Measurements from ENCODE around the gene TMOD1. TPM values are rescaled to one million over a fixed set of nuclear protein-coding genes. Genes with fewer than 3 reads are reported as not detected.

Gene TMOD1
- total and polyA plus RNA-seq, 3 donors from 2014 or later: 3.9 to 7.8 (median 3.9) TPM

- 30% methylated on average over 15 of the region's 15 CpGs for whole genome bisulfite sequencing, 2 donors
- H3K4me1 ChIP-seq: peaks cover 37% of the 10 kb centered on the region
These were observed 53.7 kb downstream of the TMOD1 start for GRCh38 chr9:97555164-97555563.

GRCh38 chr9:97556036-97556720, 54.7 kb downstream of the TMOD1 start:
- peak overlapping the region; percentile 95 to 96 for H3K27ac ChIP-seq
- no peaks in the 10 kb centered on the region for H3K9me3 ChIP-seq
- 87 to 94% methylated on average over 9 to 10 of the region's 10 CpGs for WGBS, 2 donors
- H3K4me3 ChIP-seq: no peak overlapping the region
- H3K27me3 ChIP-seq: no peaks in the 10 kb centered on the region
- intact Hi-C loops (cut with DNase I; ENCODE audit: low total_unique reads): loop anchor here (10.0 kb wide), 1 partner anchor 51 kb away; the partner anchor contains the start of gene TMOD1
- TF ChIP-seq POLR2A (IDR thresholded peaks at IDR 0.05): no peak
- TF ChIP-seq CTCF (IDR thresholded peaks at IDR 0.05): no peak
- no peak for DNase-seq
- peaks cover 38% of the 10 kb centered on the region for H3K4me1 ChIP-seq
- H3K36me3 ChIP-seq (ENCODE audit: low read depth, missing control alignments): no peaks in the 10 kb centered on the region

More at GRCh38 chr9:97555164-97555563, 53.7 kb downstream of the TMOD1 start:
- H3K36me3 ChIP-seq (ENCODE audit: low read depth, missing control alignments): no peaks in the 10 kb centered on the region
- no peak overlapping the region for H3K4me3 ChIP-seq
- H3K9me3 ChIP-seq: no peaks in the 10 kb centered on the region
- no peaks in the 10 kb centered on the region for H3K27me3 ChIP-seq
- peak overlapping the region; percentile 55 to 96 for H3K27ac ChIP-seq
- DNase-seq: peak; percentile 83
- intact Hi-C loops (cut with DNase I; ENCODE audit: low total_unique reads): loop anchor here (10.0 kb wide), 1 partner anchor 50 kb away; the partner anchor contains the start of gene TMOD1
- TF ChIP-seq CTCF (IDR thresholded peaks at IDR 0.05) (no peak), POLR2A (IDR thresholded peaks at IDR 0.05) (peak; percentile 41)

- H3K4me1 ChIP-seq: peaks cover 41% of the 10 kb centered on the region
- no peak overlapping the region for H3K4me3 ChIP-seq
- H3K36me3 ChIP-seq (ENCODE audit: low read depth, missing control alignments): no peaks in the 10 kb centered on the region
- no peak for TF ChIP-seq CTCF (IDR thresholded peaks at IDR 0.05)
- TF ChIP-seq POLR2A (IDR thresholded peaks at IDR 0.05): no peak
- whole genome bisulfite sequencing, 2 donors: 59 to 73% methylated on average over 11 to 15 of the region's 15 CpGs
- H3K9me3 ChIP-seq: no peaks in the 10 kb centered on the region
- peak overlapping the region; percentile 95 to 96 for H3K27ac ChIP-seq
- peak; percentile 62 for DNase-seq
- intact Hi-C loops (cut with DNase I; ENCODE audit: low total_unique reads): loop anchor here (10.0 kb wide), 1 partner anchor 52 kb away; the partner anchor contains the start of gene TMOD1
- no peaks in the 10 kb centered on the region for H3K27me3 ChIP-seq
These were observed 55.5 kb downstream of the TMOD1 start for GRCh38 chr9:97556721-97557605.

- H3K27ac ChIP-seq: peak overlapping the region; percentile 95 to 96
- H3K9me3 ChIP-seq: no peaks in the 10 kb centered on the region
- 25 to 28% methylated on average over 6 to 7 of the region's 7 CpGs for WGBS, 2 donors
- no peaks in the 10 kb centered on the region for H3K27me3 ChIP-seq
- no peak overlapping the region for H3K4me3 ChIP-seq
- intact Hi-C loops (cut with DNase I; ENCODE audit: low total_unique reads): loop anchor here (10.0 kb wide), 1 partner anchor 53 kb away; the partner anchor contains the start of gene TMOD1
- peaks cover 41% of the 10 kb centered on the region for H3K4me1 ChIP-seq
- H3K36me3 ChIP-seq (ENCODE audit: low read depth, missing control alignments): no peaks in the 10 kb centered on the region
- peak; percentile 85 for DNase-seq
- TF ChIP-seq POLR2A (IDR thresholded peaks at IDR 0.05) (no peak), CTCF (IDR thresholded peaks at IDR 0.05) (no peak)
These were observed 56.2 kb downstream of the TMOD1 start for GRCh38 chr9:97557606-97558095.

All from testis (tissue), 3 donors.